ENCODE measurements around the gene TCF19.

DNA sequence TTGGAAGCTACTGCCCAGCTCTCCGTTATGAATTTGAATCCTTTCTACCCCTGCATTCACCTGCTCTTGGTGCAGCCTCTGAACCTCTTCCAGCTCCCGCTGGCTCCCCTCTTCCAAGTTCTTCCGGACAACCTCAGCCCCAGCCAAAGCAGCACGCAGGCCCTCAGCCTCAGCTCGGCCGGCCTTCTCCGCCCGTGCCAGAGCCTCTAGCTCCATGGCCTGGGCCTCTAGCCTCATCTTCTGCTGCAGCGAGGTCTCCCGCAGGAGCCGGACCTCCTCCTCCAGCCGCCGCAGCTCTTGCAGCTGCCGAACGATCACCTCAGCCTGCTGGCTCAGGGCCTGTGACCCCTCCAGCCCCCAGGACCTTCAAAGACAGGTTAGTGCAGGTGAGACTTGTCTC lies 4.0 kb upstream of the TCF19 start:
- TF ChIP-seq, protein P1, sequence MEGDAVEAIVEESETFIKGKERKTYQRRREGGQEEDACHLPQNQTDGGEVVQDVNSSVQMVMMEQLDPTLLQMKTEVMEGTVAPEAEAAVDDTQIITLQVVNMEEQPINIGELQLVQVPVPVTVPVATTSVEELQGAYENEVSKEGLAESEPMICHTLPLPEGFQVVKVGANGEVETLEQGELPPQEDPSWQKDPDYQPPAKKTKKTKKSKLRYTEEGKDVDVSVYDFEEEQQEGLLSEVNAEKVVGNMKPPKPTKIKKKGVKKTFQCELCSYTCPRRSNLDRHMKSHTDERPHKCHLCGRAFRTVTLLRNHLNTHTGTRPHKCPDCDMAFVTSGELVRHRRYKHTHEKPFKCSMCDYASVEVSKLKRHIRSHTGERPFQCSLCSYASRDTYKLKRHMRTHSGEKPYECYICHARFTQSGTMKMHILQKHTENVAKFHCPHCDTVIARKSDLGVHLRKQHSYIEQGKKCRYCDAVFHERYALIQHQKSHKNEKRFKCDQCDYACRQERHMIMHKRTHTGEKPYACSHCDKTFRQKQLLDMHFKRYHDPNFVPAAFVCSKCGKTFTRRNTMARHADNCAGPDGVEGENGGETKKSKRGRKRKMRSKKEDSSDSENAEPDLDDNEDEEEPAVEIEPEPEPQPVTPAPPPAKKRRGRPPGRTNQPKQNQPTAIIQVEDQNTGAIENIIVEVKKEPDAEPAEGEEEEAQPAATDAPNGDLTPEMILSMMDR (IDR thresholded peaks at IDR 0.05; ENCODE audit: low read depth, low read length) = no peak
- no peak for TF ChIP-seq EZH2phosphoT487 (IDR thresholded peaks at IDR 0.05; ENCODE audit: low read depth)

All from OCI-LY3 (cell line).